ENCODE measurements around the gene BCDIN3D.
"Not testable (repeated sequence)": the region's sequence is repeated elsewhere in the genome, so short reads cannot be mapped to it uniquely, and the experiment has no call there.

Gene BCDIN3D

DNA sequence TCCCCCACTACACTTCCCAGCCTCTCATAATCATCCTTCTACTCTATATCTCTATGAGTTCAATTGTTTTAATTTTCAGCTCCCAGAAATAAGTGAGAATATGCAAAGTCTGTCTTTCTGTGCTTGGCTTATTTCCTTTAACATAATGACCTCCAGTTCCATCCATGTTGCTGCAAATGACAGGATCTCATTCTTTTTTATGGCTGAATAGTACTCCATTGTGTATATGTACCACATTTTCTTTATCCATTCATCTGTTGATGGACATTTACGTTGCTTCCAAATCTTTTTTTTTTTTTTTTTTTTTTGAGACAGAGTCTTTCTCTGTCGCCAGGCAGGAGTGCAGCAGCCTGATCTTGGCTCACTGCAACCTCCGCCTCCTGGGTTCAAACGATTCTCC is 13.0 kb upstream of the BCDIN3D start:
- DNase-seq: not testable (repeated sequence)

DNA sequence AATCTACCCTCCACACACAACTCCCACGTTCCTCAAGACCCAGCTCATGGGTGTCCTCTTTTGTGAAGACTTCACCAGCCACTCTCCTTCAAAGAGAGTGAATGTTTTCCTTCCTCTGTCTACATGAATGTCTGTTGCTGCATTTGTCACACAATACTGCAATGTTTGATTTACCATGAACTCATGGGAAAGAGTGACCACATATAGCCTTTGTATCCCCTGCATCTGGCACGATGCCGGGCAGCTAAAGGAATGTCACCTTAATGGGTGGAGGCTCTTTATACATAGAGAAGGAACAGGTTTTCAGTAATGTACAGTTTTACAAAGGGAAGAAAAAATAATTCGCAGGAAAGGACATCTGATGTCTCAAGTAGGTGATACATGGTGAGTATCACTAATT is 12.1 kb upstream of the BCDIN3D start:
- no peak for DNase-seq

- no peak for DNase-seq
Measured at GRCh38 chr12:49853671-49854070, 10.8 kb upstream of the BCDIN3D start.

DNA sequence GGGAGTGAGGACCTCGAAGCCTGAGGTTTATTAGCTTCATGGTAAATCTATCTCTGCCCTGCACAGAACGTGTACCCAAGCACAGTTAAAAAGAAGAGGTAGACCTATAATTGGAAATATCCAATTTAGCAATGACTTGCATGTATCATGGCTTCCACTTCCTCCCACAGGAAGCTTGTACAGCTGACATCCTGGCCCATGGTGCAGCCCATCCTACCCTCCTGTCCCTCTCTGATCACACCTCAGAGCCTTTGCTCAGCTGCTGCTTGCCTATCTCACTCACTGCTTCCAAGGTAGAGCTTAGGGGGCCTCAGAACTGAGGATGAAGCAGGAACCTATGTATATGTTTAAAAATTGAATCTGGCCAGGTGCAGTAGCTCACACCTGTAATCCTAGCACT is 4.3 kb upstream of the BCDIN3D start:
- no peak for DNase-seq

DNA sequence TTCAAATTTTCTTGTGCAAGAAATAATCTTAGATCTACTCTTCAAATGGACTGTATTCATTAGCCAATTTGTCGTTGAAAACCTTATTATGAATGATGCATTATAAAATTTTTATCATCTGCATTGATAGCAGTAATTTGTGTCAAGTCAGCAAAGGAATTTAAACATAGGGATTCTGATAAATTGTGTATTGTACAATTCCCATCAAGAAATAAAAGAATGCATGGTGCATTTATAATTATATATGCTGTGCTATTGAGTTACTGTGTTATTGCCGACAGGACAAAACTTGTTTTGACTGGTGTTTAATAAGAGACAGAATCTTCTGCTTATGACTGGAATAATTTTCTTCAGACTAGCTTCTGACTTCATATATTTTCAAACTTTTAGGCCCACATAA is 3.1 kb upstream of the BCDIN3D start:
- DNase-seq: no peak

DNA sequence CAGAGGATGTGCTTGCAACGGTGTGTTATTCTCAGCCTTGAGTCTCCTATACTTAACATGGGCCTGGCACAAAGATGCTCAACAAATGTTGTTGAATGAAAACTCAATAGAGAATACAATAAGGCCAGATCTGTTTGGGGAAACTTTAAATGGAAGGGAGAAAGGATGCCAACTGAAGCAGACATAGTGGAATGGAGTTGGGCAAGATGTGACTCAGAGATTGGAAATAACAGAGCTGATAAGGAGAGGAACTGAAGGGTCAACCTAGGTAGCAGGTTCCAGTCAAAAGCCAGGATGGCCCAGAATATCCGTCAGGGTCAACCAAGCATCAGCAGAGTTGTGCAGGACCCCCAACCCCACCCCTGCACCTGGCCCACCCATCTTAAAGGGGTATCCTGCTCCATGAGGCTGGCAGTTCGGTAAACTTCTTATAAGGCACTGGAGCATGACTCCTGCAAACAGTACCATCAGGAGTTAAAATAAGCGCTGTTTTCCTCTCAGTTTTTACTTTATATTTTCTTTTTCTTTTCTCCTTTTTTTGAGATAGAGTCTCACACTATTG is 1.1 kb upstream of the BCDIN3D start:
- no peak for DNase-seq

- DNase-seq: no peak
Measured at GRCh38 chr12:49843411-49843810, 505 bp upstream of the BCDIN3D start.

GRCh38 chr12:49838973-49839633 is 3.8 kb downstream of the BCDIN3D start:
- DNase-seq: peak; percentile 53

GRCh38 chr12:49832836-49833421 is 10.0 kb downstream of the BCDIN3D start:
- peak; percentile 70 for DNase-seq

DNA sequence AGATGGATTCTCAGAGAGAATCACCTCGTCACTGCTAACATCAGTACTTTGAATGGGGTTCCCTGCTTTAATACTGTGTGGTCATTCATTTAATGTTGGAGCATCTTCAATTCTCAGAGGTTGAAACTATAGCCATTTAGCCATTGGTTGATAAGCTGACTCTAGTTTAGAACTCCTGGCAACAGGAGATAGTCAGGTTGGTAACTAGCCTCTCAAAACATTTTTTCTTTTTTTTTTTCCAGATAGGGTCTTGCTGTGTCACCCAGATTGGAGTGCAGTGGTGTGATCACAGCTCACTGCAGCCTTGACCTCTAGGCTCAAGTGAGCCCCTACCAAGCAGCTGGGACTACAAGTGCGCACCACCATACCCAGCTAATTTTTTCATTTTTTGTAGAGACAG is 11.2 kb downstream of the BCDIN3D start:
- no peak for DNase-seq

- DNase-seq: peak; percentile 97
Measured at GRCh38 chr12:49828133-49829091, 14.5 kb downstream of the BCDIN3D start, which contains the start of gene NCKAP5L. Gene NCKAP5L, minus strand, starts transcription at chr12:49828413. Its CDS starts 24,369 bp downstream, at chr12:49804044.

GRCh38 chr12:49827401-49828099 is 15.4 kb downstream of the BCDIN3D start:
- DNase-seq: peak; percentile 83

DNA sequence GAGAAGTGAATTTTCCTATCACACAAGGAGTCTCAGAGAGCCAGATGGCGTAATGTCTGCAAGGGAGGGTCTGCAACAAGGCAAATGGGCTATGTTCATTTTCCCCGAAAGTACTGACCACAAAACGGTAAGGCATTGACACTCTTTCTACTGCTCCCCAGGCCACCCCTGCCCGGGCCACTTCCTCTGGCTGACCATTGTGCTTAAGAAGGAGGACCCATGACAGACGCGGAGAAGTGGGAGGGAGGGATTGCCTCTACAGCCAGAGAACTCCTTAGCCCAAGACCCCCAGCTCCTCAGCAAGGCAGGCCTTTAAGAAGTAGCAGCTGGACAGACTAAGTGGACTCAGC is 15.9 kb downstream of the BCDIN3D start:
- DNase-seq: no peak

DNA sequence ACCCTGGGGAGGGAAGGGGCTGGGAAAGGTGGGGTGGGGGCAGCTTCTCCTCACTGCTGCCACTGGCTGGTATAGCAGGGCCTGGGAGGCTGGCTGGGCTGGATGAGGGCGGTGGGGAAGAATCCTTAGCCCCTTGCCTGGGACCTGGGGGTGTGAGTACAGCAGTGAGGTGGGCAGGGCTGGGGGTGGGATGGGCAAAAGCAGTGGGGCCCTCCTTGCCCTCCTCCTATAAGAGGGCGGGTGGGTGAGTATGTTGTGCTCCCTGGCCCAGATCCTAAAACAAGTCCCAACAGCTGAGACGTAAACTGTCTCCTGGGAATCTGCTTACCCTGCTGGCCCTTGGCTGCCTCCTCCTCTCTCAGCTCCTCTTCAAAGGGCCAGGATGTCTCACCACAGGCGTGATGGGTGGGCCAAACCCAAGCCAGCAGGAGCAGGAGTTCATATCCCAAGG is 16.9 kb downstream of the BCDIN3D start:
- peak; percentile 23 for DNase-seq

DNA sequence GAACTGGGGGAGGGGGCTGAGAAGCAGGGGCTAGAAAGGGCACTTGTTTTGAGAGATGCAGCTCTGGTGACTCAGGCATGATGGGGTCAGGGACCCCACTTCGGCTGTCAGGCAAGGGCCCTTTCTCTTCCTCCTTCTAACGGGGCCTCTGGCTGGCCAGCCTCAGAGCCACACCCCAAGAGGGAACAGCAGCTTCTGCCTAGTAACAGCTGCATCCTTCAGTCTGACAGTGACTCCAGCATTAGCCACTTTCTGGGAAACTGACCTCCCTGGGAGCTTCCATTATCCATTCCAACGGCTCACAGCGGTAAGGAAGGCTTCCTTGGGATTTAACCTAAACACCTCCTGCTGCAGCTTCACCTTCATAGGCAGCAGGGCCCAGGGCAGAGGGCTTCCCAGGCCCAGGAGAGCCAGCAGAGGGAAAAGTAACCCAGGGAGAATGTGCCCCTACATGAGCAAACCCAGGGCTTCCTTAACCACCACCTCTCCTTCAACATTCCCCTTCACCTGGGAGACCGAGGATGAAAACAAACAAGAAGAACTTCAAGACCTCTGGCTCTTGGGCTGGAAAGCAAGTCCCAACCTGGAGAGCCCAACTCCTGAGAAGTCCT is 17.4 kb downstream of the BCDIN3D start:
- peak; percentile 57 for DNase-seq

GRCh38 chr12:49824895-49825294 is 18.0 kb downstream of the BCDIN3D start:
- peak; percentile 74 for DNase-seq

- no peak for DNase-seq
Measured at GRCh38 chr12:49824416-49824815, 18.5 kb downstream of the BCDIN3D start.

DNA sequence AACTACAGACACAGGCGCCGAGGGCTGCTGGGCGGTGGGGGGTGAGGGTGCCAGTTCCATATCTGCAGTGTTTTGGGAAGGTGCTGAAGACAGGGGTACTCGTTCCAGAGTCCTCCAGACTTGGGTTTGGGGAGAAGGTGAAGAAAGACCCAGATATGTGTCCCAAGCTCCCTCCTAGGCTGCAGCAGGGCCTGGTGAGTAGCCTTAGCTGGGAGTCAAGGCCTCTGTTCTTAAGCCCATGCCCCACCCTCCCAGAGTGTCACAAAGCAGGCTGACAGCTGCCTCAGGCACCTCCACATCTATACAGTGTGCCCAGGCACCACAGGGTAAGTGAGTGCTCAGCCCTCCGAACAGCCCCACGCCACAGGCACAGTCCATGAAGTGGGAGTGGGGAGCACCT is 19.0 kb downstream of the BCDIN3D start:
- DNase-seq: no peak

GRCh38 chr12:49823350-49823749 is 19.6 kb downstream of the BCDIN3D start:
- no peak for DNase-seq

GRCh38 chr12:49821373-49822287 is 21.3 kb downstream of the BCDIN3D start:
- no peak for DNase-seq

DNA sequence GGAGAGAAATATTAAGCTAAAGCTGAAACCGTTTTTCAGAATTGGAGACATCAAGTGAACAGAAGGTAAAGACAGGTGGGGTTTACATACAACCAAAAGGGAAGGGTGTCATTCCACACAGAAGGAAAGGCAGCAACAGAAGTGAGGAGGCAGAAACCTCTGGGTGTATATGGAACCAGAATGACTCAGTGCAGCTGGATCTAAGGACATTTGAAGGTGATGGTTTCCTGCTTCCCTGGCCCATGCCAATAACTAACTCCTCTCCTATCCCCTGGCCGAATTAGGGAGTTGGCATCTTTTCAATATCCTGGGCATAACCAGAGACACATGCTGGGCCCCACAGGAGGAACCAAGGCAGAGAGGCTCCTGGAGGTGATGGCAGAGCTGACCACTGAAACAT is 23.1 kb downstream of the BCDIN3D start:
- no peak for DNase-seq
